GM10266 (cell line): Measurements from ENCODE around the gene CCDC51.
"Not testable (repeated sequence)": the region's sequence is repeated elsewhere in the genome, so short reads cannot be mapped to it uniquely, and the experiment has no call there.

Experiments used
- DNase-seq: peaks from one replicate; pipeline ENCODE4 v3.0.0; 2012; ENCODE audit errors: extremely low spot score
- TF ChIP-seq, protein P1 (sequence below): IDR thresholded peaks from 2 replicates; pipeline ENCODE4 v1.5.1; 2012; ENCODE audit warnings: mild to moderate bottlenecking, low read depth; ENCODE audit not compliant: control insufficient read depth, insufficient read depth; ENCODE audit errors: missing control alignments

Gene CCDC51

DNA sequence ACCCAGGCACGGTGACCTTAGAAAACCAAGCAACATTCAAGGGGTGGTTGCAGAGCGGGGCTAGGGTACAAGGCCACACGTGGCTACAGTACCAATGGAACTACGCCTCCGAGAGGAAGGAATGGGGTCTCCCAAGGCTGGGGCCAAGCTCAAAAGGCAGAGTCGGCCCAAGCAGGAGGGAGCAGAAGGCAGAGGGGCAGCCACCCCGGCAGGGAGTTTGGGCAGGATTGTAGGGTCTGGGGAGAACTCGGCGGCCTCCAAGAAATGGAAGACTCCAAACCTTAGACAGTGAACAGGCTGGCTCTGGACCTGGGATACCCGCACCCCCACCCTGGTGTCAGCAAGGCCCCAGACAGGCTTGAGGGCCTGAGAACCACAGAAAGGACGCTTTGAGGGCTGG is 35.3 kb upstream of the CCDC51 start:
- no peak for DNase-seq
- TF ChIP-seq, protein P1, sequence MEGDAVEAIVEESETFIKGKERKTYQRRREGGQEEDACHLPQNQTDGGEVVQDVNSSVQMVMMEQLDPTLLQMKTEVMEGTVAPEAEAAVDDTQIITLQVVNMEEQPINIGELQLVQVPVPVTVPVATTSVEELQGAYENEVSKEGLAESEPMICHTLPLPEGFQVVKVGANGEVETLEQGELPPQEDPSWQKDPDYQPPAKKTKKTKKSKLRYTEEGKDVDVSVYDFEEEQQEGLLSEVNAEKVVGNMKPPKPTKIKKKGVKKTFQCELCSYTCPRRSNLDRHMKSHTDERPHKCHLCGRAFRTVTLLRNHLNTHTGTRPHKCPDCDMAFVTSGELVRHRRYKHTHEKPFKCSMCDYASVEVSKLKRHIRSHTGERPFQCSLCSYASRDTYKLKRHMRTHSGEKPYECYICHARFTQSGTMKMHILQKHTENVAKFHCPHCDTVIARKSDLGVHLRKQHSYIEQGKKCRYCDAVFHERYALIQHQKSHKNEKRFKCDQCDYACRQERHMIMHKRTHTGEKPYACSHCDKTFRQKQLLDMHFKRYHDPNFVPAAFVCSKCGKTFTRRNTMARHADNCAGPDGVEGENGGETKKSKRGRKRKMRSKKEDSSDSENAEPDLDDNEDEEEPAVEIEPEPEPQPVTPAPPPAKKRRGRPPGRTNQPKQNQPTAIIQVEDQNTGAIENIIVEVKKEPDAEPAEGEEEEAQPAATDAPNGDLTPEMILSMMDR: no peak

DNA sequence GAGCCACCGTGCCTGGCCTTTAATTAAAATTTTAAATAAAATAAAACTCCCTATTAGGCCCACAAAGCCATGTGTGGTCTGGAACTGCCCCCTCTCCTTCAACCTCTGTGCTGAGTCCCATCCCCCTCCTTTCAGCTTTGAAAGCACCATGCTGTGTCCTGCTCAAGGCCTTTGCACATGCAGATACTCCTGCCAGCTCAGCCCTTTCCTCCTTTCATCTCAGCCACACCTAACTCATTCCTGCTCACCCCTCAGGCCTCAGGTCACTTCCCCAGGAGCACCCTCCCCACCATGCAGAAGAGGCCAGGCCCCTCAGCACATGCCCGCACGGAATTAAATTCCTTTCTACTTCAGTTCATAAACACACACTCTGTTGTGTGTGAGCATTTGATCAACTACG is 34.7 kb upstream of the CCDC51 start:
- DNase-seq: no peak
- TF ChIP-seq, protein P1: no peak

GRCh38 chr3:48474031-48474430 is 34.1 kb upstream of the CCDC51 start:
- DNase-seq: not testable (repeated sequence)

GRCh38 chr3:48473617-48473952 is 33.7 kb upstream of the CCDC51 start:
- TF ChIP-seq, protein P1: no peak
- no peak for DNase-seq

GRCh38 chr3:48472923-48473616 is 33.2 kb upstream of the CCDC51 start:
- DNase-seq: peak; percentile 93
- TF ChIP-seq, protein P1: peak; percentile 42

DNA sequence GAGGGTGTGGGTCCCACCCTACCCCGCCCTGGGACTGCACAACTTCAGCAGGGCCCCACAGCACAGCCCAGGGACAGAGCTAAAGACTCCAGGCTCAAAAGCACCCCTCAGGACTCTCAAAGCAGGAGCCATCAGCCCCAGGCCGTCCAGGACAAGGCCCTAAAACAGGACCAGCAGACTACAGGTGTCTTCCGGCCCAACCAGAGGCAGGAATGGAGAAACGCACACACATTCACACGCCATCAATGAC is 32.7 kb upstream of the CCDC51 start:
- TF ChIP-seq, protein P1: no peak
- no peak for DNase-seq

DNA sequence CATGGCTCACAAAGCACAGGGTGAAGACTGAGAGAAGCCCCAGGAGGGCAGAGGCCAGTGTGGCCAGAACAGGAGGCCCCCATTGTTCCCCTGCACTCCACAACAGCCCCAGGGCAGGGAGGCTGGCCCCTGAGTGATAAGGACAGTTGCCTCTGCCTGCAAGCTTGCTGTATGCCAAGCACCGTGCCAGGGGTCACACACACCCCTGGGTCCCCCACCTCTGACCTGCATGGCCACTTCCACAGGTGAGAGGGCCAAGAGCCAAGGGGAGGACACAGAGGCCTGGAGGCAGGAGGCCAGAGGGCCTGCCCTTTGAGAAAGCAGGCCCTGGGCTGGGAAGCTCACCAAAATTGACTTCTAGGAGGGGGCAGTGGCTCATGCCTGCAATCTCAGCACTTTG is 30.4 kb upstream of the CCDC51 start:
- TF ChIP-seq, protein P1: no peak

More for the DNA sequence above, 30.4 kb upstream of the CCDC51 start:
- DNase-seq: no peak
